Measurements from ENCODE around the gene ECD. TPM values are rescaled to one million over a fixed set of nuclear protein-coding genes. Genes with fewer than 3 reads are reported as not detected.
"Not testable (repeated sequence)": the region's sequence is repeated elsewhere in the genome, so short reads cannot be mapped to it uniquely, and the experiment has no call there.

ECD gene
- total RNA-seq, 2 experiments from 2014 or later: 50.5 to 57.7 TPM

DNA sequence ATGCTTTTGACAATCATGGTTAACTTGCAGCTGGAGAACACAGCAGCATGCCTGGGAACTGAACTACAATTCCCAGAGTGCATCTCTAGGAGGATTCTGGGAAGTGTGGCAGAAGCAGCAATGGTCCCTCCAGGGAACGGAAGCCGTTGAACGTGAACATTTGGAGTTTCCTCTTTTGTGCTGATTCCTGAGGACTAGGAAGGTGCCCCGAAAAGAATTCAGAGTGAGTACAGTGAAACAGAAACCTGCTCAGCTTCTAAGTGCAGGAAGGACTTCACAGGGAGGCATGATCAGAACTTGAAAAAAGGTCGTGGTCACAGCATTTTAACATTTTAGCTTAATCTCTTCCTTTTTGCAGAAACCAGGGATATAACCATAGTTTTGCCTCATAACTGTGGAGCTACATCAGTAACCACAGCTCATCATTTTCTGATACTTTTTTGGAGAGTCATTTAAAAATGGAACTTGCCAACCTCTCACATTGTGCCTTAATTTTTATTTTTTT is 57.4 kb downstream of the ECD start, which contains the start of gene NUDT13:
Gene NUDT13, plus strand, starts transcription at position 111 of the 505 bp plus-strand sequence. CDS start 3,911 bp downstream, outside the sequence.
- ATAC-seq (ENCODE audit: poor library complexity) (peak; percentile 91), DNase-seq (peak; percentile 9 to 83 (median 34))
- no peaks in the 10 kb centered on the region for H3K27me3 Mint-ChIP-seq
- Histone ChIP-seq H3K27me3 (ENCODE audit: control insufficient read depth in 1 of 2, insufficient read depth in 2 of 2, low read length in 2 of 2) (no peaks in the 10 kb centered on the region), H3K9me3 (ENCODE audit: control insufficient read depth in 1 of 2, insufficient read depth in 1 of 2, low read length in 2 of 2) (no peaks in the 10 kb centered on the region), H3K4me1 (ENCODE audit: insufficient read depth, low read length) (peaks cover 6% of the 10 kb centered on the region), H3K27ac (ENCODE audit: low read depth in 1 of 2, low read length in 2 of 2) (peak within 1 kb of the TSS in 1 of 2 donors; percentile 0), H3K36me3 (ENCODE audit: insufficient read depth, low read length) (peaks cover 2% of the 10 kb centered on the region), H3K4me3 (ENCODE audit: low read length) (peak within 1 kb of the TSS; percentile 46)
- H3K36me3 Mint-ChIP-seq (ENCODE audit: low read depth): peaks cover 24% of the 10 kb centered on the region
- H3K27ac Mint-ChIP-seq: peak within 1 kb of the TSS; percentile 71
- peaks cover 16% of the 10 kb centered on the region for H3K4me1 Mint-ChIP-seq (ENCODE audit: low read depth)
- H3K4me3 Mint-ChIP-seq: peak within 1 kb of the TSS; percentile 89
- intact Hi-C loops (cut with DNase I, micrococcal nuclease): loop anchor here (1.0 to 5.0 kb wide), 3 partner anchors 11 to 142 kb away; partner anchors contain the start of genes MRPS16 (in 1 of the 2) and P4HA1 (in 1 of the 2)
- ChIA-PET CTCF (interaction anchor here (1.9 to 4.9 kb wide), 2 partner anchors 14 to 49 kb away, joined by 7 to 28 read pairs; partner anchors contain the start of gene P4HA1), POLR2A (interaction anchor here (0.6 to 2.7 kb wide), 5 partner anchors 14 to 1066 kb away, joined by 3 to 49 read pairs (median 3); partner anchors contain the start of genes MCU and P4HA1)
- TF ChIP-seq, protein P1, sequence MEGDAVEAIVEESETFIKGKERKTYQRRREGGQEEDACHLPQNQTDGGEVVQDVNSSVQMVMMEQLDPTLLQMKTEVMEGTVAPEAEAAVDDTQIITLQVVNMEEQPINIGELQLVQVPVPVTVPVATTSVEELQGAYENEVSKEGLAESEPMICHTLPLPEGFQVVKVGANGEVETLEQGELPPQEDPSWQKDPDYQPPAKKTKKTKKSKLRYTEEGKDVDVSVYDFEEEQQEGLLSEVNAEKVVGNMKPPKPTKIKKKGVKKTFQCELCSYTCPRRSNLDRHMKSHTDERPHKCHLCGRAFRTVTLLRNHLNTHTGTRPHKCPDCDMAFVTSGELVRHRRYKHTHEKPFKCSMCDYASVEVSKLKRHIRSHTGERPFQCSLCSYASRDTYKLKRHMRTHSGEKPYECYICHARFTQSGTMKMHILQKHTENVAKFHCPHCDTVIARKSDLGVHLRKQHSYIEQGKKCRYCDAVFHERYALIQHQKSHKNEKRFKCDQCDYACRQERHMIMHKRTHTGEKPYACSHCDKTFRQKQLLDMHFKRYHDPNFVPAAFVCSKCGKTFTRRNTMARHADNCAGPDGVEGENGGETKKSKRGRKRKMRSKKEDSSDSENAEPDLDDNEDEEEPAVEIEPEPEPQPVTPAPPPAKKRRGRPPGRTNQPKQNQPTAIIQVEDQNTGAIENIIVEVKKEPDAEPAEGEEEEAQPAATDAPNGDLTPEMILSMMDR (IDR thresholded peaks at IDR 0.05): no peak
- H3K9me3 Mint-ChIP-seq: no peaks in the 10 kb centered on the region

DNA sequence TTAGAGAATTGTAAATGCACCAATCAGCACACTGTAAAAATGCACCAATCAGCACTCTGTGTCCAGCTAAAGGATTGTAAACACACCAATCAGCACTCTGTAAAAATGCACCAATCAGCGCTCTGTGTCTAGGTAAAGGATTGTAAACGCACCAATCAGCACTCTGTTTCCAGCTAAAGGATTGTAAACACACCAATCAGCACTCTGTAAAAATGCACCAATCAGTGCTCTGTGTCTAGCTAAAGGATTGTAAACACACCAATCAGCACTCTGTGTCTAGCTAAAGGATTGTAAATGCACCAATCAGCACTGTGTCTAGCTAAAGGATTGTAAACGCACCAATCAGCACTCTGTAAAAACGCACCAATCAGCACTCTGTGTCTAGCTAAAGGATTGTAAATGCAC is 58.6 kb downstream of the ECD start:
- Mint-ChIP-seq H3K36me3 (ENCODE audit: low read depth) (peaks cover 30% of the 10 kb centered on the region), H3K4me3 (peak overlapping the region; percentile 7), H3K4me1 (ENCODE audit: low read depth) (peaks cover 16% of the 10 kb centered on the region)
- H3K4me1 ChIP-seq (ENCODE audit: insufficient read depth, low read length); intact Hi-C loops (cut with DNase I, micrococcal nuclease); H3K27ac ChIP-seq (ENCODE audit: low read depth in 1 of 2, low read length in 2 of 2); H3K36me3 ChIP-seq (ENCODE audit: insufficient read depth, low read length); DNase-seq; ATAC-seq (ENCODE audit: poor library complexity); H3K27me3 ChIP-seq (ENCODE audit: control insufficient read depth in 1 of 2, insufficient read depth in 2 of 2, low read length in 2 of 2); H3K27ac Mint-ChIP-seq; H3K9me3 Mint-ChIP-seq; H3K27me3 Mint-ChIP-seq; H3K9me3 ChIP-seq (ENCODE audit: control insufficient read depth in 1 of 2, insufficient read depth in 1 of 2, low read length in 2 of 2); H3K4me3 ChIP-seq (ENCODE audit: low read length): not testable (repeated sequence)
- POLR2A ChIA-PET: interaction anchor here (0.5 to 2.7 kb wide), 3 partner anchors 10 to 138 kb away, joined by 3 to 49 read pairs (median 5); partner anchors contain the start of genes DNAJC9 and P4HA1
- CTCF ChIA-PET: interaction anchor here (1.9 to 4.9 kb wide), 2 partner anchors 12 to 50 kb away, joined by 7 to 28 read pairs; partner anchors contain the start of gene P4HA1

DNA sequence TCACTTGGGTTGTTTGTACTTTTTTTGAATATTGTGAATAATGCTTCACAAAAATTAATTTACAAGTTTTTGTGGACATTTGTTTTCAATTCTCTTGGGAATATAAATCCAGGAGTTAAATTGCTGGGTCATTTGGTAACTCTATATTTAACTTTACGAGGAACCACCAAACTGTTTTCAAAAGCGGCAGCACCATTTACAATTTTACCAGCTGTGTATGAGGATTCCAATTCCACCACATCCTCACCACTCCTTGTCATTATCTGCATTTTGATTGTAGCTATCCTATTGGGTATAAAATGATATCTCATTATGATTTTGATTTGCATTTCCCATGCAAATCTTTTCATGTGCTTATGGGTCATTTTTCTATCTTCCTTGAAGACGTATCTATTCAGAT is 61.5 kb downstream of the ECD start:
- ATAC-seq (ENCODE audit: poor library complexity) (no peak), DNase-seq (no peak)
- no peak overlapping the region for H3K4me3 ChIP-seq (ENCODE audit: low read length)
- H3K4me1 ChIP-seq (ENCODE audit: insufficient read depth, low read length): peaks cover 6% of the 10 kb centered on the region
- H3K36me3 ChIP-seq (ENCODE audit: insufficient read depth, low read length): peaks cover 2% of the 10 kb centered on the region
- Mint-ChIP-seq H3K27ac (no peak overlapping the region), H3K4me3 (no peak overlapping the region), H3K4me1 (ENCODE audit: low read depth) (peaks cover 13% of the 10 kb centered on the region), H3K36me3 (ENCODE audit: low read depth) (peaks cover 35% of the 10 kb centered on the region), H3K9me3 (no peaks in the 10 kb centered on the region), H3K27me3 (no peaks in the 10 kb centered on the region)
- H3K27me3 ChIP-seq (ENCODE audit: control insufficient read depth in 1 of 2, insufficient read depth in 2 of 2, low read length in 2 of 2): no peaks in the 10 kb centered on the region
- no peaks in the 10 kb centered on the region for H3K9me3 ChIP-seq (ENCODE audit: control insufficient read depth in 1 of 2, insufficient read depth in 1 of 2, low read length in 2 of 2)
- TF ChIP-seq, protein P1 (IDR thresholded peaks at IDR 0.05): no peak
- intact Hi-C loops (cut with DNase I, micrococcal nuclease): no loop called here
- POLR2A ChIA-PET: interaction anchor here (0.8 kb wide), 1 partner anchor 234 kb away, joined by 3 read pairs; no protein-coding TSS in a partner anchor
- H3K27ac ChIP-seq (ENCODE audit: low read depth in 1 of 2, low read length in 2 of 2): no peak overlapping the region
- CTCF ChIA-PET: interaction anchor here (0.7 kb wide), 1 partner anchor 22 kb away, joined by 3 read pairs; no protein-coding TSS in a partner anchor
